CD4-positive, CD25-positive, alpha-beta regulatory T cell (primary cell): Measurements from ENCODE around the gene ASXL3. TPM values are rescaled to one million over a fixed set of nuclear protein-coding genes. Genes with fewer than 3 reads are reported as not detected.

ENCODE experiments used
- ATAC-seq, 2 donors: fragments of 150-1000 bp; cut with Tn5 transposase; one replicate each; pipeline ENCODE4 v1.10.0; 2021; ENCODE audit warnings: low read depth in 2 of 2, moderate number of reproducible peaks in 2 of 2, moderate library complexity in 1 of 2
- DNase-seq, 3 donors: peaks; one replicate each; pipeline versions ENCODE4 v3.0.0 to v3.0.0-alpha.2; 2012 to 2022; ENCODE audit warnings: mixed read lengths in 1 of 3
- H3K27ac ChIP-seq: one replicate; pipeline ENCODE4 v1.7.0; 2013; ENCODE audit warnings: mild to moderate bottlenecking, low read length; ENCODE audit not compliant: insufficient read depth, poor library complexity, severe bottlenecking
- H3K27me3 ChIP-seq: one replicate; pipeline ENCODE4 v1.7.0; 2013; ENCODE audit warnings: low read length; ENCODE audit not compliant: control insufficient read depth, insufficient read depth
- H3K36me3 ChIP-seq: one replicate; pipeline ENCODE4 v1.7.0; 2013; ENCODE audit warnings: mild to moderate bottlenecking, low read length, moderate library complexity; ENCODE audit not compliant: control insufficient read depth, insufficient read depth
- H3K4me1 ChIP-seq: 2 replicates; pipeline ENCODE4 v1.7.0; 2013; ENCODE audit warnings: mild to moderate bottlenecking, low read length; ENCODE audit not compliant: insufficient read depth, control insufficient read depth, poor library complexity, severe bottlenecking
- H3K4me3 ChIP-seq: one replicate; pipeline ENCODE4 v1.7.0; 2013; ENCODE audit warnings: low read depth, mild to moderate bottlenecking, low read length, moderate library complexity
- H3K9me3 ChIP-seq, 2 experiments: 1 replicate in 1 of 2; 2 replicates in 1 of 2; pipeline ENCODE4 v1.7.0; 2013; ENCODE audit warnings: low read length in 2 of 2, mild to moderate bottlenecking in 1 of 2, moderate library complexity in 1 of 2; ENCODE audit not compliant: control insufficient read depth in 2 of 2
- H3K27ac Mint-ChIP-seq, 3 donors: one replicate each; pipeline ENCODE4 v1.8.0; 2020 to 2022; ENCODE audit warnings: mild to moderate bottlenecking in 3 of 3, mixed read lengths in 3 of 3, moderate library complexity in 2 of 3
- H3K27me3 Mint-ChIP-seq: one replicate; pipeline ENCODE4 v1.8.0; 2022; ENCODE audit warnings: mild to moderate bottlenecking, mixed read lengths
- H3K36me3 Mint-ChIP-seq: one replicate; pipeline ENCODE4 v1.8.0; 2020; ENCODE audit warnings: mixed read lengths
- H3K4me1 Mint-ChIP-seq, 4 donors: one replicate each; pipeline ENCODE4 v1.8.0; 2020 to 2022; ENCODE audit warnings: mixed read lengths in 4 of 4, mild to moderate bottlenecking in 1 of 4
- H3K4me3 Mint-ChIP-seq, 4 donors: one replicate each; pipeline ENCODE4 v1.8.0; 2020 to 2022; ENCODE audit warnings: mild to moderate bottlenecking in 4 of 4, mixed read lengths in 4 of 4, moderate library complexity in 3 of 4
- H3K9me3 Mint-ChIP-seq, 7 donors: one replicate each; pipeline ENCODE4 v1.8.0; 2020 to 2022; ENCODE audit warnings: mixed read lengths in 7 of 7, mild to moderate bottlenecking in 3 of 7, moderate library complexity in 2 of 7
- polyA plus RNA-seq, 4 donors: library from polyadenylated mRNA; unstranded; fragments of 300-500 nt; fragmentation: Illumina TruSeq; gene quantifications; one replicate each; pipeline ENCODE4 v1.2.3, GENCODE V29; 2021
- total RNA-seq: library from RNA; stranded (reverse); gene quantifications from one replicate; pipeline ENCODE4 v1.2.3, GENCODE V29; 2022

The ASXL3 gene
- total and polyA plus RNA-seq, 5 donors from 2014 or later: not detected

GRCh38 chr18:33733376-33733775 is 155.4 kb downstream of the ASXL3 start:
- H3K27me3 ChIP-seq: no peaks in the 10 kb centered on the region
- no peak overlapping the region for H3K4me3 Mint-ChIP-seq
- H3K36me3 Mint-ChIP-seq: no peaks in the 10 kb centered on the region
- H3K27ac Mint-ChIP-seq: peak overlapping the region in 1 of 3 donors; percentile 64
- ATAC-seq (no peak), DNase-seq (no peak)
- H3K27me3 Mint-ChIP-seq: no peaks in the 10 kb centered on the region
- H3K4me1 Mint-ChIP-seq: no peaks in the 10 kb centered on the region
- no peak overlapping the region for H3K27ac ChIP-seq
- H3K9me3 Mint-ChIP-seq: peaks cover 2 to 35% (median 7%) of the 10 kb centered on the region in 7 donors
- no peaks in the 10 kb centered on the region for H3K4me1 ChIP-seq
- no peaks in the 10 kb centered on the region for H3K36me3 ChIP-seq
- H3K9me3 ChIP-seq: no peaks in the 10 kb centered on the region
- no peak overlapping the region for H3K4me3 ChIP-seq

- Histone ChIP-seq H3K4me1 (no peaks in the 10 kb centered on the region), H3K36me3 (no peaks in the 10 kb centered on the region), H3K27me3 (no peaks in the 10 kb centered on the region), H3K27ac (no peak overlapping the region), H3K9me3 (no peaks in the 10 kb centered on the region), H3K4me3 (no peak overlapping the region)
- Mint-ChIP-seq H3K4me1 (no peaks in the 10 kb centered on the region), H3K4me3 (no peak overlapping the region), H3K27ac (no peak overlapping the region), H3K9me3 (peaks cover 0 to 29% (median 7%) of the 10 kb centered on the region in 7 donors), H3K27me3 (no peaks in the 10 kb centered on the region), H3K36me3 (no peaks in the 10 kb centered on the region)
- no peak for ATAC-seq
- DNase-seq: no peak
Measured at GRCh38 chr18:33735428-33735827, 157.4 kb downstream of the ASXL3 start.

DNA sequence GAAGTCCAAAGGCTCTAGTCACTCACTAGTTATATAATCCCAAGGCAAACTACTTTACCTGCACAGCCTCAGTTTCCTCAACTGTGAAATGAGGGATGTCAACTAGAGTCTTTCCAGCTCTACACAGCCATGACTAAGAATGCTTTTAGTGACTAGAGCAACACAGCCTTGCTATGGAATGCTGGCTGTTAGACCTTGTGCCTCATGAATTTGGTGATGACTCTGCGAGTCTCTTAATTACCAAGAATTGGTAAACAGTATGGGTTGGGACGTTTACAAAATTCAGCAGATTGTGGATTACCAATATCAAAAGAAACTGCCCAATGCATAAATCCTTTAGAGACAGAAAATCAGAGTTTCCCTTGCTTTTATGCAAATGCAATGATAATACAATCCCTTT is 163.7 kb downstream of the ASXL3 start:
- H3K4me1 Mint-ChIP-seq: no peaks in the 10 kb centered on the region
- no peak for ATAC-seq

GRCh38 chr18:33744032-33744697 is 166.1 kb downstream of the ASXL3 start:
- no peak overlapping the region for H3K27ac Mint-ChIP-seq
- Histone ChIP-seq H3K27ac (no peak overlapping the region), H3K4me1 (no peaks in the 10 kb centered on the region), H3K27me3 (no peaks in the 10 kb centered on the region), H3K36me3 (no peaks in the 10 kb centered on the region), H3K4me3 (no peak overlapping the region), H3K9me3 (no peaks in the 10 kb centered on the region)
- DNase-seq (no peak), ATAC-seq (no peak)
- H3K4me3 Mint-ChIP-seq: no peak overlapping the region
- H3K4me1 Mint-ChIP-seq: no peaks in the 10 kb centered on the region
- peaks cover 0 to 17% (median 4%) of the 10 kb centered on the region in 7 donors for H3K9me3 Mint-ChIP-seq
- no peaks in the 10 kb centered on the region for H3K27me3 Mint-ChIP-seq
- no peaks in the 10 kb centered on the region for H3K36me3 Mint-ChIP-seq

More for the DNA sequence above, 163.7 kb downstream of the ASXL3 start:
- Histone ChIP-seq H3K9me3 (no peaks in the 10 kb centered on the region), H3K27me3 (no peaks in the 10 kb centered on the region), H3K4me1 (no peaks in the 10 kb centered on the region), H3K27ac (no peak overlapping the region), H3K36me3 (no peaks in the 10 kb centered on the region), H3K4me3 (no peak overlapping the region)
- DNase-seq: no peak
- Mint-ChIP-seq H3K36me3 (no peaks in the 10 kb centered on the region), H3K27ac (no peak overlapping the region), H3K9me3 (peaks cover 0 to 13% (median 4%) of the 10 kb centered on the region in 7 donors), H3K27me3 (no peaks in the 10 kb centered on the region), H3K4me3 (no peak overlapping the region)

DNA sequence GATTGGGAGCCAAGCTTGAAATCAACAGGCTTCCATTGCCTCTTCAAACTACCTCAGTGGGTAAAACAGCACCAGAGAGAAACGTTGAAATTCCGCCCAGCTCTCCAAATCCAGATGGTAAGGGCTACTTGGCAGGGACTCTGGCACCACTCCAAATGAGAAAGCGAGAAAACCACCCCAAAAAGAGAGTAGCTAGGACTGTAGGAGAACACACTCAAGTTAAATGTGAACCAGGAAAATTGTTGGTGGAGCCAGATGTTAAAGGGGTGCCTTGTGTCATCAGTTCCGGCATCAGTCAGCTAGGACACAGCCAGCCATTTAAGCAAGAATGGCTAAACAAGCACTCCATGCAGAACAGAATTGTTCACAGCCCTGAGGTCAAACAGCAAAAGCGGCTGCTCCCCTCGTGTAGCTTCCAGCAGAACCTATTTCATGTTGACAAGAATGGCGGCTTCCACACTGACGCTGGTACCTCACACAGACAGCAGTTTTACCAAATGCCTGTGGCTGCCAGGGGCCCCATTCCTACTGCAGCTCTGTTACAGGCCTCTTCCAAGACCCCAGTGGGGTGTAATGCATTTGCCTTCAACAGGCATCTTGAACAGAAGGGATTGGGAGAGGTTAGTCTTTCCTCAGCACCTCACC is 167.3 kb downstream of the ASXL3 start:
- no peak overlapping the region for H3K4me3 ChIP-seq
- H3K9me3 ChIP-seq: no peaks in the 10 kb centered on the region
- no peaks in the 10 kb centered on the region for H3K36me3 ChIP-seq
- Mint-ChIP-seq H3K27me3 (no peaks in the 10 kb centered on the region), H3K27ac (no peak overlapping the region), H3K9me3 (peaks cover 0 to 17% (median 0%) of the 10 kb centered on the region in 7 donors), H3K4me3 (no peak overlapping the region), H3K36me3 (no peaks in the 10 kb centered on the region), H3K4me1 (no peaks in the 10 kb centered on the region)
- ATAC-seq (no peak), DNase-seq (no peak)
- H3K27me3 ChIP-seq: no peaks in the 10 kb centered on the region
- H3K27ac ChIP-seq: no peak overlapping the region
- H3K4me1 ChIP-seq: no peaks in the 10 kb centered on the region

DNA sequence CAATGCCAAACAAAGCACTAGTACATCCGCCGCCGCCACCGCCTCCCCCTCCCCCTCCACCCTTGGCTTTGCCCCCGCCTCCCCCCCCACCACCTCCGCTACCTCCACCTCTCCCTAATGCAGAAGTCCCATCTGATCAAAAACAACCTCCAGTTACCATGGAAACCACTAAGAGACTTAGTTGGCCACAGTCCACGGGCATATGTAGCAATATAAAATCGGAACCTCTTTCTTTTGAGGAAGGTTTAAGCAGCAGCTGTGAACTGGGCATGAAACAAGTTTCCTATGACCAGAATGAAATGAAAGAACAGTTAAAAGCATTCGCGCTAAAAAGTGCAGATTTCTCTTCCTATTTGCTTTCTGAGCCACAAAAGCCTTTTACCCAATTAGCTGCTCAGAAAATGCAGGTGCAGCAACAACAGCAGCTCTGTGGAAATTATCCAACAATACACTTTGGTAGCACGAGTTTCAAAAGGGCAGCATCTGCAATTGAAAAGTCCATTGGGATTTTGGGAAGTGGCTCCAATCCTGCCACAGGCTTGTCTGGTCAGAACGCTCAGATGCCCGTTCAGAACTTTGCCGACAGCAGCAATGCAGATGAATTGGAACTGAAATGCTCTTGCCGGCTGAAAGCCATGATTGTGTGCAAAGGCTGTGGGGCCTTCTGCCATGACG is 168.0 kb downstream of the ASXL3 start:
- no peaks in the 10 kb centered on the region for H3K4me1 ChIP-seq
- H3K4me3 Mint-ChIP-seq: no peak overlapping the region
- H3K9me3 ChIP-seq: no peaks in the 10 kb centered on the region
- H3K36me3 Mint-ChIP-seq: no peaks in the 10 kb centered on the region
- H3K27ac Mint-ChIP-seq: no peak overlapping the region
- DNase-seq (no peak), ATAC-seq (no peak)
- peaks cover 0 to 17% (median 0%) of the 10 kb centered on the region in 7 donors for H3K9me3 Mint-ChIP-seq
- no peak overlapping the region for H3K4me3 ChIP-seq
- no peaks in the 10 kb centered on the region for H3K27me3 ChIP-seq
- H3K27ac ChIP-seq: no peak overlapping the region
- no peaks in the 10 kb centered on the region for H3K36me3 ChIP-seq
- no peaks in the 10 kb centered on the region for H3K27me3 Mint-ChIP-seq
- no peaks in the 10 kb centered on the region for H3K4me1 Mint-ChIP-seq

DNA sequence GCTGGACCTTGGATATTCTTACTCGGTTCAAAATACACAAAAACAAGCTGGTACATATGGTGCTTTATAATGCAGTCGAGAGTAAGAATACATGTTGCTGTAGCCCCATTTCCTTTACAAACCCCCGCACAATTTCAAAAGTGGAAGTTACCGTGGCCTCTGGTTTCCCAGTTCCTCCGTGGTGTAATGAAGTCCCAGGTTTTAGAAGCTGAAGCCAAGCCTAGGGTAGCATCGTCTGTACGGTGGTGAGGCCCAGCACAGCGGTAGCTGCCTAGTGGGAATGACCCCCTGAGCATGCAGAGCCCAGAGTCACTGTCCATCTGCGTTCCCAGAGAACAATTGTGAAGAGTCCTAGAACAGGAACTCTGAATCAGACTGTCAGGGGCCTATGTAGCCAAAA is 171.8 kb downstream of the ASXL3 start:
- Mint-ChIP-seq H3K27ac (no peak overlapping the region), H3K27me3 (no peaks in the 10 kb centered on the region), H3K9me3 (peaks cover 0 to 8% (median 0%) of the 10 kb centered on the region in 7 donors), H3K4me3 (no peak overlapping the region), H3K36me3 (no peaks in the 10 kb centered on the region), H3K4me1 (no peaks in the 10 kb centered on the region)
- DNase-seq (no peak), ATAC-seq (no peak)
- Histone ChIP-seq H3K4me3 (no peak overlapping the region), H3K9me3 (no peaks in the 10 kb centered on the region), H3K27me3 (no peaks in the 10 kb centered on the region), H3K4me1 (no peaks in the 10 kb centered on the region), H3K27ac (no peak overlapping the region), H3K36me3 (no peaks in the 10 kb centered on the region)
